Measurements from ENCODE around the gene CYB561A3.

The CYB561A3 gene

GRCh38 chr11:61340979-61341378 lies 20.7 kb downstream of the CYB561A3 start:
- TF ChIP-seq CTCF (IDR thresholded peaks at IDR 0.05; ENCODE audit: extremely low read depth, insufficient read depth, missing control alignments), result no peak
- in situ Hi-C loops (cut with MboI; ENCODE audit: low pct_unique_long_range_greater_than_20kb, low sequenced_read_pairs, unreplicated experiment), result no loop called here
- no peak for DNase-seq (ENCODE audit: low spot score)

GRCh38 chr11:61339490-61339878 lies 22.2 kb downstream of the CYB561A3 start:
- in situ Hi-C loops (cut with MboI; ENCODE audit: low pct_unique_long_range_greater_than_20kb, low sequenced_read_pairs, unreplicated experiment), result loop anchor here (10.0 kb wide), 1 partner anchor 45 kb away; no protein-coding TSS in a partner anchor
- no peak for DNase-seq (ENCODE audit: low spot score)
- TF ChIP-seq CTCF (IDR thresholded peaks at IDR 0.05; ENCODE audit: extremely low read depth, insufficient read depth, missing control alignments), result no peak

GRCh38 chr11:61338783-61339489 lies 22.7 kb downstream of the CYB561A3 start:
- no peak for DNase-seq (ENCODE audit: low spot score)
- in situ Hi-C loops (cut with MboI; ENCODE audit: low pct_unique_long_range_greater_than_20kb, low sequenced_read_pairs, unreplicated experiment), result loop anchor here (10.0 kb wide), 1 partner anchor 46 kb away; no protein-coding TSS in a partner anchor
- TF ChIP-seq CTCF (IDR thresholded peaks at IDR 0.05; ENCODE audit: extremely low read depth, insufficient read depth, missing control alignments), result no peak

- no peak for DNase-seq (ENCODE audit: low spot score)
- in situ Hi-C loops (cut with MboI; ENCODE audit: low pct_unique_long_range_greater_than_20kb, low sequenced_read_pairs, unreplicated experiment), result loop anchor here (10.0 kb wide), 1 partner anchor 47 kb away; no protein-coding TSS in a partner anchor
- TF ChIP-seq CTCF (IDR thresholded peaks at IDR 0.05; ENCODE audit: extremely low read depth, insufficient read depth, missing control alignments), result no peak
These were observed 23.8 kb downstream of the CYB561A3 start for GRCh38 chr11:61337706-61338470.

- in situ Hi-C loops (cut with MboI; ENCODE audit: low pct_unique_long_range_greater_than_20kb, low sequenced_read_pairs, unreplicated experiment), result loop anchor here (10.0 kb wide), 1 partner anchor 48 kb away; no protein-coding TSS in a partner anchor
- DNase-seq (ENCODE audit: low spot score), result peak; percentile 93
- TF ChIP-seq CTCF (IDR thresholded peaks at IDR 0.05; ENCODE audit: extremely low read depth, insufficient read depth, missing control alignments), result peak; percentile 99
These were observed 25.3 kb downstream of the CYB561A3 start for GRCh38 chr11:61336171-61336935.

- in situ Hi-C loops (cut with MboI; ENCODE audit: low pct_unique_long_range_greater_than_20kb, low sequenced_read_pairs, unreplicated experiment), result loop anchor here (10.0 kb wide), 1 partner anchor 49 kb away; no protein-coding TSS in a partner anchor
- DNase-seq (ENCODE audit: low spot score), result no peak
- no peak for TF ChIP-seq CTCF (IDR thresholded peaks at IDR 0.05; ENCODE audit: extremely low read depth, insufficient read depth, missing control alignments)
These were observed 26.3 kb downstream of the CYB561A3 start for GRCh38 chr11:61335355-61335710.

Data from GM13977 (cell line).